Smooth muscle cell (in vitro differentiated cells): ENCODE data around the gene IFNL3. TPM values are rescaled to one million over a fixed set of nuclear protein-coding genes. Genes with fewer than 3 reads are reported as not detected.

ENCODE experiments used
- DNase-seq: peaks from one replicate; lab custom pipeline; 2025; ENCODE audit not compliant: unreplicated experiment; lab: John Stamatoyannopoulos, UW
- H2AFZ ChIP-seq: fragments of 200-600 bp; sonication (generic); 2 replicates; pipeline ENCODE4 v1.6.0; 2016; ENCODE audit warnings: antibody characterized with exemption, low read depth, mild to moderate bottlenecking
- H3F3A ChIP-seq: fragments of 200-600 bp; sonication (generic); 2 replicates; pipeline ENCODE4 v1.6.0; 2017; ENCODE audit warnings: antibody characterized with exemption, low read depth
- H3K27ac ChIP-seq: fragments of 200-600 bp; sonication (generic); 2 replicates; pipeline ENCODE4 v1.5.1; 2016; ENCODE audit warnings: low read depth, mild to moderate bottlenecking
- H3K27me3 ChIP-seq: fragments of 200-600 bp; sonication (generic); 2 replicates; pipeline ENCODE4 v1.6.1; 2016; ENCODE audit warnings: low read depth, mild to moderate bottlenecking
- H3K36me3 ChIP-seq: fragments of 200-600 bp; sonication (generic); 2 replicates; pipeline ENCODE4 v1.5.1; 2016; ENCODE audit warnings: low read depth
- H3K4me1 ChIP-seq: fragments of 200-600 bp; sonication (generic); 2 replicates; pipeline ENCODE4 v1.5.1; 2016; ENCODE audit warnings: low read depth
- H3K4me2 ChIP-seq: fragments of 200-600 bp; sonication (generic); 2 replicates; pipeline ENCODE4 v1.6.0; 2016; ENCODE audit warnings: mild to moderate bottlenecking
- H3K4me3 ChIP-seq: fragments of 200-600 bp; sonication (generic); 2 replicates; pipeline ENCODE4 v1.5.1; 2016; ENCODE audit warnings: mild to moderate bottlenecking
- H3K79me2 ChIP-seq: fragments of 200-600 bp; sonication (generic); 2 replicates; pipeline ENCODE4 v1.6.0; 2016; ENCODE audit warnings: low read depth, mild to moderate bottlenecking
- H3K9ac ChIP-seq: fragments of 200-600 bp; sonication (generic); 2 replicates; pipeline ENCODE4 v1.6.0; 2016; ENCODE audit warnings: low read depth
- H3K9me3 ChIP-seq: fragments of 200-600 bp; sonication (generic); replicated peaks from 2 replicates; pipeline ENCODE4 v1.5.1; 2016; ENCODE audit warnings: low read depth
- H4K20me1 ChIP-seq: fragments of 200-600 bp; sonication (generic); 2 replicates; pipeline ENCODE4 v1.6.0; 2016; ENCODE audit warnings: low read depth
- WGBS: methylation state at CpG from one replicate; pipeline ENCODE4 v1.1.7; 2016; ENCODE audit warnings: low lambda C conversion rate; 5-methylcytosine and 5-hydroxymethylcytosine counted together
- polyA plus RNA-seq: library from polyadenylated mRNA; unstranded; fragments of >200 nt; fragmentation: Nextera tagmentation; extraction: Ambion mirVana; gene quantifications from 2 replicates; pipeline ENCODE4 v1.2.1, GENCODE V29; 2016
- total RNA-seq: library from RNA; depleted of rRNA; stranded (reverse); fragments of >200 nt; gene quantifications from 2 replicates; pipeline ENCODE4 v1.2.3, GENCODE V29; 2014
- TF ChIP-seq, protein P1 (sequence below): fragments of 200-600 bp; sonication (generic); IDR thresholded peaks from 2 replicates; pipeline ENCODE4 v1.5.1; 2017; ENCODE audit warnings: borderline replicate concordance, mild to moderate bottlenecking, antibody characterized with exemption; ENCODE audit not compliant: insufficient read depth, poor library complexity, severe bottlenecking

IFNL3 gene
- total and polyA plus RNA-seq, 2 experiments from 2014 or later, result 0.34 TPM; not detected in 1

DNA sequence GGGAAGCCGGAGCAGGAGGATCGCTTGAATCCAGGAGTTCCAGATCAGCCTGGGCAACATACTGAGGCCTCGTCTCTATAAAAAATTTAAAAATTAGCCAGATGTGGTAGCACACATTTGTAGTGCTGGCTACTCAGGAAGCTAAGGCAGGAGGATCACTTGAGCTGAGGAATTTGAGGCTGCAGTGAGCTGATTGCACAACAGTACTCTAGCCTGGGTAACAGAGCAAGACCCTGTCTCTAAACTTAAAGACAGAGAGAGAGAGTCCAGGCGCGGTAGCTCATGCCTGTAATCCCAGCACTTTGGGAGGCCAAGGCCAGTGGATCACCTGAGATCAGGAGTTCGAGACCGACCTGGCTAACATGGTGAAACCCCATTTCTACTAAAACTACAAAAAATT, 4.4 kb downstream of the IFNL3 start:
- H3K4me3 ChIP-seq, result no peak overlapping the region
- no peak for DNase-seq
- no peaks in the 10 kb centered on the region for H3K79me2 ChIP-seq
- peaks cover 16% of the 10 kb centered on the region for H3K27me3 ChIP-seq
- no peak overlapping the region for H3K4me2 ChIP-seq
- 88% methylated on average over 7 of the region's 7 CpGs for WGBS
- H4K20me1 ChIP-seq, result no peaks in the 10 kb centered on the region
- no peak overlapping the region for H3K9ac ChIP-seq
- TF ChIP-seq, protein P1, sequence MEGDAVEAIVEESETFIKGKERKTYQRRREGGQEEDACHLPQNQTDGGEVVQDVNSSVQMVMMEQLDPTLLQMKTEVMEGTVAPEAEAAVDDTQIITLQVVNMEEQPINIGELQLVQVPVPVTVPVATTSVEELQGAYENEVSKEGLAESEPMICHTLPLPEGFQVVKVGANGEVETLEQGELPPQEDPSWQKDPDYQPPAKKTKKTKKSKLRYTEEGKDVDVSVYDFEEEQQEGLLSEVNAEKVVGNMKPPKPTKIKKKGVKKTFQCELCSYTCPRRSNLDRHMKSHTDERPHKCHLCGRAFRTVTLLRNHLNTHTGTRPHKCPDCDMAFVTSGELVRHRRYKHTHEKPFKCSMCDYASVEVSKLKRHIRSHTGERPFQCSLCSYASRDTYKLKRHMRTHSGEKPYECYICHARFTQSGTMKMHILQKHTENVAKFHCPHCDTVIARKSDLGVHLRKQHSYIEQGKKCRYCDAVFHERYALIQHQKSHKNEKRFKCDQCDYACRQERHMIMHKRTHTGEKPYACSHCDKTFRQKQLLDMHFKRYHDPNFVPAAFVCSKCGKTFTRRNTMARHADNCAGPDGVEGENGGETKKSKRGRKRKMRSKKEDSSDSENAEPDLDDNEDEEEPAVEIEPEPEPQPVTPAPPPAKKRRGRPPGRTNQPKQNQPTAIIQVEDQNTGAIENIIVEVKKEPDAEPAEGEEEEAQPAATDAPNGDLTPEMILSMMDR, result no peak
- no peaks in the 10 kb centered on the region for H3K36me3 ChIP-seq
- no peaks in the 10 kb centered on the region for H3F3A ChIP-seq
- H3K9me3 ChIP-seq, result no peaks in the 10 kb centered on the region
- no peak overlapping the region for H3K27ac ChIP-seq
- no peak overlapping the region for H2AFZ ChIP-seq
- H3K4me1 ChIP-seq, result no peaks in the 10 kb centered on the region

DNA sequence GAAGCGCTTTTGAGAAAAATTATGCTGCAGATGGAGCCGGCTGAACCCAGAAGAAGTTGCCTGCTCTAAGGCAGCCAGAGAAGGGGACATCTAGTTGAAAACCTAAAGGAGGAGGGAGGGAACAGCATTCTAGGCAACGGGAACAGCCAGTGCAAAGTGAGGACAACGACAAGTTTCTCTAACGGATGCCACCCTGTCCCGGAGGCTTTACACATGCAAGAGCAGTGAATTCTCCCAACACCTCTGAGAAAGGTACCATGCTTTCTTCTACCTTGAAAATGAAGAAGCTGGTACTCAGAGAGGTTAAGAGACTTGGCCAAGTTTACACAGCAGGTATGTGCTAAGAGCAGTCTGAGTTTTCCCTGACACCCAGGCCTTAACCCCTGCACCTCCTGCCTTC, 5.9 kb downstream of the IFNL3 start:
- no peaks in the 10 kb centered on the region for H3F3A ChIP-seq

DNA sequence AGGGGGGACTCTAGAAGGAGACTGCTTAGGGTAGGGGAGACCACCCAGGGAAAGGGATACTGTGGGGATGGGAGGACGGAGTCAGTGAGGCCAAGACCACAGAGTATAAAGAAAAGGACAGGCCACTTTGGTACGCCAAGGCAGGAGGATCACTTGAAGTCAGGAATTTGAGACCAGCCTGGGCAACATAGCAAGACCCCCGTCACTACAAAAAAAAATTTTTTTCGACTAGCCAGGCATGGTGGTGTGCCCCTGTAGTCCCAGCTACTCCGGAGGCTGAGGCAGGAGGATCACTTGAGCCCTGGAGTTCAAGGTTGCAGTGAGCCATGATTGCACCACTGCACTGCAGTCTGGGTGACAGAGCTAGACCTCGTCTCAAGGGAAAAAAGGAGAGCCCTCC, 6.6 kb downstream of the IFNL3 start:
- Histone ChIP-seq H4K20me1 (no peaks in the 10 kb centered on the region), H3K79me2 (no peaks in the 10 kb centered on the region), H3K36me3 (no peaks in the 10 kb centered on the region), H3K27me3 (peaks cover 22% of the 10 kb centered on the region), H3K4me1 (no peaks in the 10 kb centered on the region), H3K9ac (no peak overlapping the region), H3K9me3 (no peaks in the 10 kb centered on the region), H3K4me2 (no peak overlapping the region), H3K4me3 (no peak overlapping the region), H3K27ac (no peak overlapping the region), H3F3A (no peaks in the 10 kb centered on the region), H2AFZ (no peak overlapping the region)
- DNase-seq, result no peak
- WGBS, result 87% methylated on average over 6 of the region's 6 CpGs
- TF ChIP-seq, protein P1, result no peak

More for the DNA sequence above, 5.9 kb downstream of the IFNL3 start:
- no peak for DNase-seq
- TF ChIP-seq, protein P1, result no peak
- 85% methylated on average over 6 of the region's 6 CpGs for WGBS
- H3K27me3 ChIP-seq, result peaks cover 18% of the 10 kb centered on the region
- no peak overlapping the region for H3K4me3 ChIP-seq
- H3K4me1 ChIP-seq, result no peaks in the 10 kb centered on the region
- H3K36me3 ChIP-seq, result no peaks in the 10 kb centered on the region
- no peak overlapping the region for H3K4me2 ChIP-seq
- H2AFZ ChIP-seq, result no peak overlapping the region
- H3K27ac ChIP-seq, result no peak overlapping the region
- H3K79me2 ChIP-seq, result no peaks in the 10 kb centered on the region
- H4K20me1 ChIP-seq, result no peaks in the 10 kb centered on the region
- no peak overlapping the region for H3K9ac ChIP-seq
- H3K9me3 ChIP-seq, result no peaks in the 10 kb centered on the region

DNA sequence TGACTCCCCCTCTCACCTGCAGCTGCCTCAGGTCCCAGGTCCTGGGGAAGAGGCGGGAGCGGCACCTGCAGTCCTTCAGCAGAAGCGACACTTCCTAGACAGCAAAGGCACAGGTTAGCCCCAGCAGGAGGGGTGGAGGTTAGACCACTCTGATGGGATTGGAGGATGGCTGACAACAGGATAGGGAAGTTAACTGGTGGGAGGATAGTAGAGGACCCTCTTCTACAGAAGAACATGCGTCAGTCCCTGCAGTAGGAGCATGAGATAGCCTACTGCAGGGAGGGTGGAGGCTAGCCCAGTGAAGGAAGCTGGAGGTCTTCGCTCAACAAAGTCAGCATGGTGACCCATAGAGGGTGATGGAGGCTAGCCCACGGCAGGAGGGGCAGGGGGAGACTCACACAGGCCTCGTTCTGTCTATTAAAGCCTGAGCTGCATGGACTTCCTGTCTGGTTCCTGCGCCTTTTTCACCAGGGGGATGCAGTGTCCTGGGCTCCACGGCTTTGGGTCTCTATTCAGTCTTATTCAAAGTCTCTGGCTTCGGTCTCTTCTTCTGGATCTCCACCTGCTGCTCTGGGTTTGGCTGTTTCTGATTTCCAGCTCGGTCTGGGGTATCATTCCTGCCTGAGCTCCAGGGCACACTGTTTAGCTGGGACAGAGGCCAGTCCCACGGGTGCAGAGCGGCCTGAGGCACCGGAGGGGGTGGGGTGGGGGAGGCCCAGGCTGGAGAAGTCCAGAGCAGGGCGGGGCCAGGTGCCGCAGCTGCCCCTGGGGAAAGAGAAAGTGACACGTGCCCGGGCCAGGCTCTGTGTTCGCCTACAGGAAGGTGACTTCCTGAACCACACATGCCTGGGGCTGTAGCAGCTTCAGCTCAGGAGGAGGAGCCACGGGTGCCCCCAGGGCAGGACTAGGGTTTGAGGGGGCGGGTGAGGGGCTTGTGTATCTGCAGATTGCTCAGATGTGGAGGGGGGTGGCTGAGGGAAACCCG, 7.3 kb downstream of the IFNL3 start:
- no peak for DNase-seq
- no peak overlapping the region for H3K27ac ChIP-seq
- no peaks in the 10 kb centered on the region for H3K36me3 ChIP-seq
- H4K20me1 ChIP-seq, result no peaks in the 10 kb centered on the region
- H3F3A ChIP-seq, result no peaks in the 10 kb centered on the region
- H2AFZ ChIP-seq, result no peak overlapping the region
- no peak overlapping the region for H3K9ac ChIP-seq
- no peaks in the 10 kb centered on the region for H3K4me1 ChIP-seq
- no peaks in the 10 kb centered on the region for H3K9me3 ChIP-seq
- H3K4me3 ChIP-seq, result no peak overlapping the region
- no peaks in the 10 kb centered on the region for H3K79me2 ChIP-seq
- TF ChIP-seq, protein P1, result no peak
- 60% methylated on average over 18 of the region's 22 CpGs for WGBS
- H3K4me2 ChIP-seq, result no peak overlapping the region
- H3K27me3 ChIP-seq, result peaks cover 28% of the 10 kb centered on the region
